ENCODE data around the gene ANK3. TPM values are rescaled to one million over a fixed set of nuclear protein-coding genes. Genes with fewer than 3 reads are reported as not detected.

The ANK3 gene
- total RNA-seq, 1 experiment from 2014 or later = 7.0 TPM

DNA sequence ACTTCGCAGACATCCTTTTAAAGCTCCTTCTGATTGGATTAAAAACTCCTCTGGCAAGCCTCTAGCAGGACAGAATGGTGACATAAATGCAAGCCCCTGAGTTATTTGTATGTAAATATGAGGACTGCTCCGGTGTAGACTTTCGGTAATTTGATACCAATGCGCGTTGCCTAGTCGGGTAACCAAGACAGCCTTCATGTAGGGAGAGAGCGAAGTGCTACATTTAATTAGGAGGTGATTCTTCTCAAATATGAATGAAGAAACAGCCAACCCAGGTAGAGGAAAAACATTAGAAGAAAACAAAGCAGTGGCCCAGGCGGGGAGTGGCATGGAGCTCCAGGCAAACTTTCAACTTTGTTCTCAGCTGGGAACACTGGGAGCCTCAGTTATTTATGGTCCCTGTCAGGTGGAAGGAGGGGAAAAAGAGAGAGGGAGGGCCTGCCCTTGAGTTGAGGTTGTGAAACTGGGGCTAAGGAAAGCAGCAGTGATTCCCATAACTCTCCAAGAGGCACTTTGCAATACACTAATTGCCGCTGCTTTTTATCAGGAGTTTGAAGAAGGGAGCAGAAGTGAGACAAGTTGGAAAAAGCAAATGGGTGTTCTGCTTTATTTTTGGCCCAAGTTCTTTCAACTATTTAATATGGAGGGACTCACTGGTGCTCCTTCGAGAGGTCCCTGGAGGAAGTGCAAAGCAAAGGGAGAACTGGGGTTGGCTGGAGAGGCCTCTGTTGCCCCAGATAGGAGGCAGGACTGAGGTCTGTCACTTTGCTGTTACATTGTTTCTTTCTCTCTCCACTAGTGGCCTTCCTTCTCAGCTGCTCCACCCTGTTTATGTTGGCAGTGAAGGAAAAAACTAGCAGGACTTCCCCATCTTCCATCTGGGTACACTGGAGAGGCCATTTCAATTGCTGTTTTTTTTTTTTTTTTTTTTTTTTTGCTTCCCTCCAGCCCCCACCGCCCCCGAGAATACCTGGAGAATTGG is 248.7 kb downstream of the ANK3 start:
- Histone ChIP-seq H3K4me2 (ENCODE audit: low read depth, low read length, poor library complexity, severe bottlenecking) (peak overlapping the region; percentile 22), H3K27ac (ENCODE audit: low read length) (no peak overlapping the region), H3K79me2 (ENCODE audit: low read length) (no peaks in the 10 kb centered on the region), H3K9me3 (ENCODE audit: low read length) (no peaks in the 10 kb centered on the region), H3K4me1 (ENCODE audit: low read length) (peaks cover 43% of the 10 kb centered on the region), H4K20me1 (ENCODE audit: insufficient read depth, low read depth, low read length) (no peaks in the 10 kb centered on the region), H3K27me3 (ENCODE audit: low read length) (no peaks in the 10 kb centered on the region), H3K4me3 (ENCODE audit: low read length) (no peak overlapping the region), H3K36me3 (ENCODE audit: insufficient read depth, low read length) (no peaks in the 10 kb centered on the region), H3K9me2 (replicated peaks; ENCODE audit: insufficient read depth, low read length) (0 out of 2 replicates have a peak, but pooled peaks cover 3% of the 10 kb centered on the region), H3K9ac (ENCODE audit: low read length) (no peak overlapping the region), H2AFZ (ENCODE audit: low read length) (no peak overlapping the region)
- no peak for DNase-seq

DNA sequence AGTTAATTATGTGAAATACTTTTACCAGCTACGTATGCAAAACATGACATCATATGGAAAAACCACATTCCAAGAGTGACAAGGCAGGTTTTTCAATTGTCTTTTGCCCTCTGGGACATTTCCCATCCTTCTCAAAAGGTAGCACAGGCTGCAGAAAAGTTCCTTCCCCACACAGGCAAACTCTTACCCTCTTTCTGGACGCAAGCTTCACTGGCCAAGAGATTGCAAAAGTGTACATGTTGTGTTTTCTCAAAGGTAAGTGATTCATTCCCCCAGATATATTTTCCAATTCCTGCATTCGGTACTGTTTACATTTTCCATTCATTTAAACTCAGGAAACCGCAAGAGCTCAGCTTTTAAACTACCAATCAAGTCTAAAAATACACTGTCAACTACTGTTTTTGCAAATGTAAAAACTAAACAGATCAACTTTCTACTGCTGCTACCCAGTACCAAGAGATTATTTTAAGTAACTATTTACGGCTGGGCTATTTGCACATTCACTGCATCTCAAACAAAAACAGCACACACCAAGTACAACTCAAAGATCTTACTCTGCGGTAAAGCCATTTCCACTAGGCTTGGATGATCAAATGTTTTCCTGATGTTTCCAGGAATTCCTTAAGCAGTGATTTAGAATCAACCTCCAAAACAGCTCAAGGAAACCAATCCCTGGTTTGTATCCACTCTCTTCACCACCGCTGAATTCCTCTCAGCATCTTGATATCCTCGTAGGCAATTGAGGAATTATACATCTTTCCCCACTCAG is 249.7 kb downstream of the ANK3 start:
- H3K4me1 ChIP-seq (ENCODE audit: low read length) = peaks cover 52% of the 10 kb centered on the region
- no peaks in the 10 kb centered on the region for H3K27me3 ChIP-seq (ENCODE audit: low read length)
- no peaks in the 10 kb centered on the region for H3K36me3 ChIP-seq (ENCODE audit: insufficient read depth, low read length)
- H3K9ac ChIP-seq (ENCODE audit: low read length) = no peak overlapping the region
- H4K20me1 ChIP-seq (ENCODE audit: insufficient read depth, low read depth, low read length) = no peaks in the 10 kb centered on the region
- H3K4me3 ChIP-seq (ENCODE audit: low read length) = no peak overlapping the region
- peak overlapping the region; percentile 22 for H3K4me2 ChIP-seq (ENCODE audit: low read depth, low read length, poor library complexity, severe bottlenecking)
- no peaks in the 10 kb centered on the region for H3K79me2 ChIP-seq (ENCODE audit: low read length)
- H3K9me2 ChIP-seq (replicated peaks; ENCODE audit: insufficient read depth, low read length) = 0 out of 2 replicates have a peak, but pooled peaks cover 4% of the 10 kb centered on the region
- no peaks in the 10 kb centered on the region for H3K9me3 ChIP-seq (ENCODE audit: low read length)
- no peak overlapping the region for H2AFZ ChIP-seq (ENCODE audit: low read length)
- H3K27ac ChIP-seq (ENCODE audit: low read length) = no peak overlapping the region
- no peak for DNase-seq

DNA sequence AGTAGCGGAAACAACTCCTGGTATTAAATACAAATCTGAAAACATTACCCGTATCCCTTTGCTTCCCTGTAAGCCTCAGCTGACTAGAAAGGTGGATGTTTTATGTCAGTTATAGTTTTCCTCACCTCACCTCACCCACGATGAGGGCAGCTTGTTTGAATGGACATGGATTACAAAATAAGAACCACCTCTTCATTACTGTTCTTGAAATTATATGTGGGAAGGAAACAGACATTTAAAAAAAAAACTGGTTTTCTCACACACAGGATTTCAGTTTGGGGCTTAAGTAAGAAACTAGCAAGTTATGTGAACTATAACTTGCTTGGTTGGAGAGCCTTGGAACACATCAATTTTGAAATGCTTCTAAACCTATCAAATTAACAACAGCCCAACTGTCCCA is 250.4 kb downstream of the ANK3 start:
- 0 out of 2 replicates have a peak, but pooled peaks cover 4% of the 10 kb centered on the region for H3K9me2 ChIP-seq (replicated peaks; ENCODE audit: insufficient read depth, low read length)
- no peak overlapping the region for H3K9ac ChIP-seq (ENCODE audit: low read length)
- H3K27me3 ChIP-seq (ENCODE audit: low read length) = no peaks in the 10 kb centered on the region
- no peak for DNase-seq
- no peaks in the 10 kb centered on the region for H3K36me3 ChIP-seq (ENCODE audit: insufficient read depth, low read length)
- H3K79me2 ChIP-seq (ENCODE audit: low read length) = no peaks in the 10 kb centered on the region
- H3K9me3 ChIP-seq (ENCODE audit: low read length) = no peaks in the 10 kb centered on the region
- no peak overlapping the region for H2AFZ ChIP-seq (ENCODE audit: low read length)
- no peak overlapping the region for H3K4me3 ChIP-seq (ENCODE audit: low read length)
- peak overlapping the region; percentile 13 for H3K4me2 ChIP-seq (ENCODE audit: low read depth, low read length, poor library complexity, severe bottlenecking)
- H3K27ac ChIP-seq (ENCODE audit: low read length) = no peak overlapping the region
- H4K20me1 ChIP-seq (ENCODE audit: insufficient read depth, low read depth, low read length) = no peaks in the 10 kb centered on the region
- peaks cover 59% of the 10 kb centered on the region for H3K4me1 ChIP-seq (ENCODE audit: low read length)

DNA sequence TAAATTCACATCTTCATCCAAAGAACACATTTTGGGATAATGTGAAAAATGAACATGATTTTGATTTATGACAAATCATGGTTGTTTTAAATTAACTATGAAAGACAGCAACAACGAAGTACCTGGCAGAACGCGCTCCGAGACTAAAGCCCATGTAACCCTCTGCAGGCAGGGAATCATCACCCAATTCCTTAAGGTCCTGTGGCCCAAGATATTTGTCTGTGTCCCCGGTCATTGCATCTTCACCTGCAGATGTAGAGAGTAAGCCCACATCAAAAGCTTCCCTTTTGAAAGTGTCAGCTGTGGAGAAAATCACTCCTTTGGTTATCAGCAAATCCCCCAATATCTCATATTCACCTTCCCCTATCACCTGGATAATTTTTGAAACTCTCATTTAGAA is 250.8 kb downstream of the ANK3 start:
- Histone ChIP-seq H2AFZ (ENCODE audit: low read length) (no peak overlapping the region), H3K27ac (ENCODE audit: low read length) (no peak overlapping the region), H4K20me1 (ENCODE audit: insufficient read depth, low read depth, low read length) (no peaks in the 10 kb centered on the region), H3K9me2 (replicated peaks; ENCODE audit: insufficient read depth, low read length) (0 out of 2 replicates have a peak, but pooled peaks cover 4% of the 10 kb centered on the region), H3K4me3 (ENCODE audit: low read length) (no peak overlapping the region), H3K9ac (ENCODE audit: low read length) (no peak overlapping the region), H3K4me2 (ENCODE audit: low read depth, low read length, poor library complexity, severe bottlenecking) (no peak overlapping the region), H3K4me1 (ENCODE audit: low read length) (peaks cover 63% of the 10 kb centered on the region), H3K79me2 (ENCODE audit: low read length) (no peaks in the 10 kb centered on the region), H3K27me3 (ENCODE audit: low read length) (no peaks in the 10 kb centered on the region), H3K9me3 (ENCODE audit: low read length) (no peaks in the 10 kb centered on the region), H3K36me3 (ENCODE audit: insufficient read depth, low read length) (no peaks in the 10 kb centered on the region)
- DNase-seq = no peak

DNA sequence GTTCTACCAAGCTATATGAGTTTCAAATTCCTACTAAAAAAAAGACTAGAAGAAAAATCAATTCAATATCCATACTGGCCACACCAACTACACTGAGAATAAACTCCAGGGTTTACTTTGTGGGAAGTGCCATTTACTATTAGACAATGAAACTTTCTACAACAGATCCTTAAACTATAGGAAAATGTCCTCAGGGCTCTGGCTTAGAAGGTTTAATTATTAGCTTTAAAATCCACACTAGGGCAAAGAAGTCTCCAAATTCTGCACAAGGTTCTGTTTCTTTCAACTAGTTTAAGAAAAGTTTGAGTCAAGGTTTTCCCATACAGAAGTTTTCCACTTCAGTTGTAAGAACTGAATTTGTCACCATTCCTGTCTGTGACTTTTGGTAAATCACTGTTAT is 251.6 kb downstream of the ANK3 start:
- no peak overlapping the region for H2AFZ ChIP-seq (ENCODE audit: low read length)
- H3K36me3 ChIP-seq (ENCODE audit: insufficient read depth, low read length) = no peaks in the 10 kb centered on the region
- no peak overlapping the region for H3K9ac ChIP-seq (ENCODE audit: low read length)
- H3K4me3 ChIP-seq (ENCODE audit: low read length) = no peak overlapping the region
- H3K9me3 ChIP-seq (ENCODE audit: low read length) = no peaks in the 10 kb centered on the region
- H3K27me3 ChIP-seq (ENCODE audit: low read length) = no peaks in the 10 kb centered on the region
- no peaks in the 10 kb centered on the region for H4K20me1 ChIP-seq (ENCODE audit: insufficient read depth, low read depth, low read length)
- H3K4me2 ChIP-seq (ENCODE audit: low read depth, low read length, poor library complexity, severe bottlenecking) = no peak overlapping the region
- H3K79me2 ChIP-seq (ENCODE audit: low read length) = no peaks in the 10 kb centered on the region
- H3K4me1 ChIP-seq (ENCODE audit: low read length) = peaks cover 63% of the 10 kb centered on the region
- H3K27ac ChIP-seq (ENCODE audit: low read length) = no peak overlapping the region
- 0 out of 2 replicates have a peak, but pooled peaks cover 4% of the 10 kb centered on the region for H3K9me2 ChIP-seq (replicated peaks; ENCODE audit: insufficient read depth, low read length)
- DNase-seq = no peak

DNA sequence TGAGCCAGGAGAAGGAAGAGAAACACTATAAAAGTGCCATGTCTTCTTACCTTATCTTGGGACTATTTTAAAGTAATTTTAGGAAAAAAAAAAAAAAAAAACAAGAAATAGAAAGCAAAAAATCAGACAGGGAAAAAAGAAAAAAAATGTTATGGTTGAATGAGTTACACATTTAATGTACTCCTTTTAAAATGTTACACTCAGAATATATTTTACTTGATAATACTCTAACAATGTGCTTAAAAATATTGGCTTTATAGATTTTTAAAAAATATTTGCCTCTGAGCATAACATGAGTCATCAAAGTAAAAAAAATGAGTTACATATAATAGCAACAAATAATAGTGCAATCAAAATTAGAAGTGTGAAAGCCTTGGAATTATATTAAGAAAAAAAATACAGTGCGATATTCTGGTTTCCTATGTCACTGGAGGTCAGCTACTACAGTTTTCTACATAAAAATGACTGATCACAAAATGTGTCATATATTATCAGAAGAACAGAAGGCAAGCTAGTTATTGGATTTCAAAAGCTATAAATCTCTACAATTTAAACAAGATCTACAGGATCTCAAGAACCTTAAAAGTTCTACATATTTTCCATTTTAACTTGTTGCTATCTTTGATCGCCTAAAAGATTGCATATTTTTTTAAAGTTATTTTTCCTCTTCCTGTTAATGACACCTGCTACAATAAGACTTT is 252.2 kb downstream of the ANK3 start:
- H3K4me2 ChIP-seq (ENCODE audit: low read depth, low read length, poor library complexity, severe bottlenecking) = no peak overlapping the region

DNA sequence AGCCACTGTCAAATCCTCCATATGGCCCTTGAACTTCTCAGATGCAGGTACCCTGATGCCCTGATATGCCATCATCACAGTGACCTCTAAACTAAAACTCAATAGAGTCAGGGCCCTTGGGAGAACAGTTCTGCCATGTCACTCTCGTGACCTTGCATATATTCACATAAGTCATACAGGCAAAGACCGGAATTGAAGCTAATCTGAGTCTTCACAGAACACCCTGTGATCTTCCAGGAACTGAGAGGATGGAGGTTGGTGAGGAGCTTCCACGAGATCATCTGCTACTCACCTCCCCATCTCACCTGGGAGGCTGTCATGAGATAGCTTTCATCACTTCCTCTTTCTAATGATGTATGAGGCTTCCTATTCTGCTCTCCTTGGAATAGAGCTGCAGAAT is 254.7 kb downstream of the ANK3 start:
- Histone ChIP-seq H3K27ac (ENCODE audit: low read length) (peak overlapping the region; percentile 37), H3K9me3 (ENCODE audit: low read length) (no peaks in the 10 kb centered on the region), H3K4me1 (ENCODE audit: low read length) (peaks cover 71% of the 10 kb centered on the region), H3K27me3 (ENCODE audit: low read length) (no peaks in the 10 kb centered on the region), H3K4me2 (ENCODE audit: low read depth, low read length, poor library complexity, severe bottlenecking) (peak overlapping the region; percentile 45), H3K9me2 (replicated peaks; ENCODE audit: insufficient read depth, low read length) (0 out of 2 replicates have a peak, but pooled peaks cover 4% of the 10 kb centered on the region), H3K4me3 (ENCODE audit: low read length) (no peak overlapping the region; the same call in 1 of the 2 replicates), H3K9ac (ENCODE audit: low read length) (no peak overlapping the region), H2AFZ (ENCODE audit: low read length) (no peak overlapping the region), H4K20me1 (ENCODE audit: insufficient read depth, low read depth, low read length) (no peaks in the 10 kb centered on the region), H3K79me2 (ENCODE audit: low read length) (no peaks in the 10 kb centered on the region), H3K36me3 (ENCODE audit: insufficient read depth, low read length) (no peaks in the 10 kb centered on the region)
- DNase-seq = peak; percentile 73

More for the DNA sequence above, 252.2 kb downstream of the ANK3 start:
- H3K36me3 ChIP-seq (ENCODE audit: insufficient read depth, low read length) = no peaks in the 10 kb centered on the region
- no peak overlapping the region for H3K27ac ChIP-seq (ENCODE audit: low read length)
- DNase-seq = no peak
- no peak overlapping the region for H2AFZ ChIP-seq (ENCODE audit: low read length)
- H3K9me3 ChIP-seq (ENCODE audit: low read length) = no peaks in the 10 kb centered on the region
- no peak overlapping the region for H3K9ac ChIP-seq (ENCODE audit: low read length)
- no peaks in the 10 kb centered on the region for H4K20me1 ChIP-seq (ENCODE audit: insufficient read depth, low read depth, low read length)
- H3K27me3 ChIP-seq (ENCODE audit: low read length) = no peaks in the 10 kb centered on the region
- H3K4me3 ChIP-seq (ENCODE audit: low read length) = no peak overlapping the region
- 0 out of 2 replicates have a peak, but pooled peaks cover 4% of the 10 kb centered on the region for H3K9me2 ChIP-seq (replicated peaks; ENCODE audit: insufficient read depth, low read length)
- H3K79me2 ChIP-seq (ENCODE audit: low read length) = no peaks in the 10 kb centered on the region
- peaks cover 63% of the 10 kb centered on the region for H3K4me1 ChIP-seq (ENCODE audit: low read length)

Data from Karpas-422 (cell line).